Adrenal gland (tissue), 12 donors: ENCODE results near the gene GSG1. TPM values are rescaled to one million over a fixed set of nuclear protein-coding genes. Genes with fewer than 3 reads are reported as not detected.
"Not testable (repeated sequence)": the region's sequence is repeated elsewhere in the genome, so short reads cannot be mapped to it uniquely, and the experiment has no call there.

ENCODE experiments used
- DNase-seq, 7 donors: peaks; one replicate each; pipeline ENCODE4 v3.0.0-alpha.2; 2019 to 2020
- H3K27ac ChIP-seq, 5 donors: fragments of 200-600 bp; sonication (generic) in 4 of 5; 1 replicate in 3 of 5; 2 replicates in 2 of 5; pipeline versions ENCODE4 v1.5.1 to v1.8.0; 2016 to 2020; ENCODE audit warnings: mild to moderate bottlenecking in 1 of 5
- H3K27me3 ChIP-seq: fragments of 200-600 bp; 2 replicates; pipeline ENCODE4 v1.8.0; 2021
- H3K36me3 ChIP-seq, 2 donors: fragments of 200-600 bp; replicated peaks in 1 of 2; 1 replicate in 1 of 2; 2 replicates in 1 of 2; pipeline versions ENCODE4 v1.5.1 to v1.8.0; 2018 to 2022
- H3K4me1 ChIP-seq, 2 donors: fragments of 200-600 bp; replicated peaks in 1 of 2; 1 replicate in 1 of 2; 2 replicates in 1 of 2; pipeline versions ENCODE4 v1.5.1 to v1.8.0; 2018 to 2021
- H3K4me3 ChIP-seq, 4 donors: fragments of 200-600 bp; sonication (generic) in 3 of 4; one replicate each; pipeline ENCODE4 v1.5.1; 2016 to 2018
- H3K9me3 ChIP-seq, 3 donors: fragments of 200-600 bp; sonication (generic) in 1 of 3; replicated peaks in 1 of 3; 1 replicate in 2 of 3; 2 replicates in 1 of 3; pipeline versions ENCODE4 v1.5.1 to v1.8.0; 2016 to 2021
- CTCF ChIP-seq, 6 experiments: fragments of 450-650 bp in 4 of 6; fragments of 200-600 bp in 2 of 6; sonication (generic) in 1 of 6; IDR thresholded peaks; 1 replicate in 5 of 6; 2 replicates in 1 of 6; pipeline versions ENCODE4 v1.5.1 to v1.8.0; 2016 to 2021; ENCODE audit warnings: antibody characterized with exemption in 6 of 6, mild to moderate bottlenecking in 2 of 6, moderate library complexity in 1 of 6
- POLR2A ChIP-seq, 2 donors: fragments of 450-650 bp; IDR thresholded peaks; one replicate each; pipeline ENCODE4 v1.6.1; 2017; ENCODE audit warnings: antibody characterized with exemption in 2 of 2, mild to moderate bottlenecking in 2 of 2, moderate library complexity in 1 of 2
- WGBS, 4 donors: extraction: QIAGEN DNeasy Blood & Tissue Kit in 2 of 4; methylation state at CpG; one replicate each; pipeline versions ENCODE4 v1.1.5 to v1.1.7; 2013 to 2017; 5-methylcytosine and 5-hydroxymethylcytosine counted together
- intact Hi-C, 2 donors: fragments of 100-400 bp; cut with DNase I; formaldehyde crosslinking; loops; one replicate each; pipeline versions ENCODE4 v1.14.1 to v1.15.0; 2022 to 2023
- polyA plus RNA-seq, 3 donors: library from polyadenylated mRNA; stranded (reverse); fragments of 200-250 nt in 2 of 3; fragments of 350-450 nt in 1 of 3; fragmentation: Illumina TruSeq in 1 of 3; extraction: RNeasy Lipid Tissue Mini Kit (QIAGEN cat#74804) in 1 of 3; gene quantifications; one replicate each; pipeline ENCODE4 v1.2.3, GENCODE V29; 2013 to 2014
- total RNA-seq, 9 donors: library from RNA; depleted of rRNA in 4 of 9; stranded (reverse); fragments of >200 nt in 4 of 9; fragments of 120-200 nt in 1 of 9; fragmentation: NEBNext Ultra II Directional in 1 of 9; extraction: Animal tissue kit (Norgen Biotek cat#: 25700) in 1 of 9; gene quantifications; one replicate each; pipeline versions ENCODE4 v1.1.0 to v1.2.4, GENCODE V29; 2013 to 2023
- donor health status: healthy with polysubstance abuse.
- donor health status: Bipolar disorder and iron deficiency.
- donor health status: DM: yes; HTN: yes; CAD: no.
- donor health status: DM: no; HTN: no; CAD: no.
- donor health status: DM: no; HTN: no; CAD: no.
- donor health status: DM: yes; HTN: yes; CAD: no.

The GSG1 gene
- total and polyA plus RNA-seq, 12 donors, result not detected

DNA sequence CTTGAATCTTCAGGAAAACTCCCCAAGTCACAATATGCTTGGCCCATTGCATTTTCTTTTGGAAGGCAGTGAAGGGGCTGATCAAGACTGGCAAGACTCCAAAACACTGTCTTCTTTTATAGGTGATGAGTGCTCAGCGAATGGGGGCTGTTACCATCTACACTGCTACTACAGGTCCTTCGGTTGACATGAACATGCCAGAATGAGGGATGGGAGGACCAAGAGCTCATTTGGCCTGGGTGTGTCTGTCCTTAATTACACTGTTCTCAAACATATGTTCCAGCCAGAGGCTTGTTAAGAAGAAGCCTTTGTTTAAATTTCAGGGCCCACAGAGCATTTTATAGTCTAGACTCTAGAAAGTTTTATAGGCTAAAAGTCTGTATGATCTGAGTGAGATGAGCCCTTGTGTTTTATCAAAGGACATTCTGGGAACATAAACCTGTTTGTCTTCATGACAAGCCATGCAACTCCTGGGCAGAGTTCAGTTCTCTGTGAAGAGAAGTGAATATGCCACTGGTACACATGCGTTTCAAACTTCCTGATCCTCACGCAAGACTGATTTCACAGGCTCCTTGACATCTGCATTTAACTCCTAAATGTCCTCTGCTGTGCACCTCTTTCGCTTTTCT is 64.0 kb downstream of the GSG1 start:
- Histone ChIP-seq H3K27ac (no peak overlapping the region), H3K4me3 (no peak overlapping the region), H3K9me3 (no peaks in the 10 kb centered on the region), H3K36me3 (no peaks in the 10 kb centered on the region), H3K27me3 (no peaks in the 10 kb centered on the region), H3K4me1 (peaks cover 0 to 5% of the 10 kb centered on the region in 2 donors)
- no peak for DNase-seq
- TF ChIP-seq POLR2A (IDR thresholded peaks at IDR 0.05) (no peak), CTCF (IDR thresholded peaks at IDR 0.05) (no peak)
- intact Hi-C loops, result no loop called here
- WGBS, 4 donors, result 63 to 73% (median 68%) methylated on average over 5 of the region's 5 CpGs

GRCh38 chr12:13038491-13039161 is 64.8 kb downstream of the GSG1 start:
- no peak overlapping the region for H3K27ac ChIP-seq

GRCh38 chr12:13036881-13037280 is 66.6 kb downstream of the GSG1 start:
- WGBS, 4 donors, result 93 to 97% (median 94%) methylated on average over 3 of the region's 3 CpGs
- H3K4me3 ChIP-seq, result no peak overlapping the region
- H3K27ac ChIP-seq, result no peak overlapping the region
- DNase-seq, result no peak
- H3K36me3 ChIP-seq, result no peaks in the 10 kb centered on the region
- H3K9me3 ChIP-seq, result no peaks in the 10 kb centered on the region
- intact Hi-C loops, result no loop called here
- no peaks in the 10 kb centered on the region for H3K4me1 ChIP-seq
- H3K27me3 ChIP-seq, result no peaks in the 10 kb centered on the region
- TF ChIP-seq CTCF (IDR thresholded peaks at IDR 0.05) (no peak), POLR2A (IDR thresholded peaks at IDR 0.05) (no peak)

More at GRCh38 chr12:13038491-13039161, 64.8 kb downstream of the GSG1 start:
- 84 to 94% (median 86%) methylated on average over 4 of the region's 4 CpGs for WGBS, 4 donors
- no peak overlapping the region for H3K4me3 ChIP-seq
- TF ChIP-seq CTCF (IDR thresholded peaks at IDR 0.05) (no peak), POLR2A (IDR thresholded peaks at IDR 0.05) (no peak)
- no peaks in the 10 kb centered on the region for H3K36me3 ChIP-seq
- DNase-seq, result no peak
- intact Hi-C loops, result no loop called here
- no peaks in the 10 kb centered on the region for H3K9me3 ChIP-seq
- no peaks in the 10 kb centered on the region for H3K27me3 ChIP-seq
- peaks cover 0 to under 1% of the 10 kb centered on the region in 2 donors for H3K4me1 ChIP-seq

GRCh38 chr12:13035335-13035734 is 68.1 kb downstream of the GSG1 start:
- H3K36me3 ChIP-seq, H3K27ac ChIP-seq, H3K27me3 ChIP-seq, H3K9me3 ChIP-seq, H3K4me1 ChIP-seq, H3K4me3 ChIP-seq, intact Hi-C loops, DNase-seq: not testable (repeated sequence)
- WGBS, 4 donors, result 90 to 95% (median 94%) methylated on average over 5 of the region's 5 CpGs

Other genes with a start within 250 kb of the GSG1 start
- gene GPRC5A, start 212.1 kb downstream of the GSG1 start, total RNA-seq, result 10 to 100 TPM in 3 of 9 donors, 1 to 10 TPM in 5, under 1 TPM in 1; 0.33 to 22.3 (median 8.4) TPM
- gene GPRC5A, start 212.1 kb downstream of the GSG1 start, polyA plus RNA-seq, result 1 to 10 TPM; 2.0 to 4.0 (median 2.3) TPM
- not detected for gene GPRC5D, start 151.5 kb downstream of the GSG1 start, total RNA-seq
- gene GPRC5D, start 151.5 kb downstream of the GSG1 start, polyA plus RNA-seq, result under 1 TPM in 2 of 3 donors, not detected in 1; 0.17 to 0.40 TPM
- 100 to 1,000 TPM in 4 of 9 donors, 10 to 100 TPM in 5; 34.3 to 165 (median 97.6) TPM for gene HEBP1, start 103.4 kb downstream of the GSG1 start, total RNA-seq
- 100 to 1,000 TPM in 1 of 3 donors, 10 to 100 TPM in 2; 53.3 to 142 (median 53.4) TPM for gene HEBP1, start 103.4 kb downstream of the GSG1 start, polyA plus RNA-seq
- gene FAM234B, start 59.3 kb downstream of the GSG1 start, total RNA-seq, result 1 to 10 TPM; 4.0 to 9.9 (median 6.9) TPM
- gene FAM234B, start 59.3 kb downstream of the GSG1 start, polyA plus RNA-seq, result 1 to 10 TPM in 1 of 3 donors, under 1 TPM in 2; 0.64 to 4.6 (median 0.67) TPM
- 100 to 1,000 TPM in 2 of 9 donors, 10 to 100 TPM in 6, 1 to 10 TPM in 1; 10.0 to 129 (median 69.4) TPM for gene EMP1, start 93.1 kb upstream of the GSG1 start, total RNA-seq
- 10 to 100 TPM; 21.2 to 61.4 (median 27.9) TPM for gene EMP1, start 93.1 kb upstream of the GSG1 start, polyA plus RNA-seq